Thyroid gland (tissue), 4 donors: ENCODE results near the gene ARHGEF10L. TPM values are rescaled to one million over a fixed set of nuclear protein-coding genes. Genes with fewer than 3 reads are reported as not detected.

Experiments used
- DNase-seq, 2 donors: peaks; one replicate each; pipeline ENCODE4 v3.0.0-alpha.2; 2019
- H3K27ac ChIP-seq, 3 donors: fragments of 200-600 bp; sonication (generic); 1 replicate in 2 of 3; 2 replicates in 1 of 3; pipeline ENCODE4 v1.5.1; 2016 to 2019; ENCODE audit warnings: mild to moderate bottlenecking in 1 of 3, moderate library complexity in 1 of 3
- H3K27me3 ChIP-seq: fragments of 200-600 bp; sonication (generic); one replicate; pipeline ENCODE4 v1.5.1; 2019
- H3K36me3 ChIP-seq, 2 donors: fragments of 200-600 bp; sonication (generic); one replicate each; pipeline ENCODE4 v1.5.1; 2016 to 2019
- H3K4me1 ChIP-seq, 2 donors: fragments of 200-600 bp; sonication (generic); one replicate each; pipeline ENCODE4 v1.5.1; 2017 to 2019
- H3K4me3 ChIP-seq, 3 donors: fragments of 200-600 bp; sonication (generic); replicated peaks in 1 of 3; 1 replicate in 2 of 3; 2 replicates in 1 of 3; pipeline ENCODE4 v1.5.1; 2016; ENCODE audit warnings: mild to moderate bottlenecking in 1 of 3
- H3K9me3 ChIP-seq: fragments of 200-600 bp; sonication (generic); one replicate; pipeline ENCODE4 v1.5.1; 2017
- CTCF ChIP-seq, 6 experiments: fragments of 200-600 bp in 3 of 6; fragments of 450-650 bp in 3 of 6; sonication (generic) in 3 of 6; IDR thresholded peaks; one replicate each; pipeline ENCODE4 v1.5.1; 2016 to 2019; ENCODE audit warnings: antibody characterized with exemption in 6 of 6, mild to moderate bottlenecking in 2 of 6, inconsistent platforms in 1 of 6, moderate library complexity in 1 of 6
- POLR2A ChIP-seq, 2 donors: fragments of 450-650 bp; IDR thresholded peaks; one replicate each; pipeline ENCODE4 v1.6.1; 2017; ENCODE audit warnings: antibody characterized with exemption in 2 of 2, mild to moderate bottlenecking in 2 of 2, moderate library complexity in 1 of 2
- WGBS, 2 donors: methylation state at CpG; one replicate each; pipeline ENCODE4 v1.1.5; 2017; 5-methylcytosine and 5-hydroxymethylcytosine counted together
- intact Hi-C: fragments of 100-400 bp; cut with DNase I; formaldehyde crosslinking; loops from one replicate; pipeline ENCODE4 v1.15.1; 2023
- total RNA-seq, 4 donors: library from RNA; depleted of rRNA; stranded (reverse); fragments of >200 nt; gene quantifications; one replicate each; pipeline ENCODE4 v1.2.3, GENCODE V29; 2016

Gene ARHGEF10L
- total RNA-seq, 4 donors from 2014 or later = 32.2 to 64.5 (median 51.4) TPM

- intact Hi-C loops = no loop called here
- H3K4me1 ChIP-seq = no peaks in the 10 kb centered on the region
- WGBS, 2 donors = 91 to 94% methylated on average over 25 to 28 of the region's 28 CpGs
- no peak overlapping the region for H3K4me3 ChIP-seq
- H3K9me3 ChIP-seq = no peaks in the 10 kb centered on the region
- H3K27me3 ChIP-seq = no peaks in the 10 kb centered on the region
- H3K27ac ChIP-seq = no peak overlapping the region
- TF ChIP-seq POLR2A (IDR thresholded peaks at IDR 0.05) (no peak), CTCF (IDR thresholded peaks at IDR 0.05) (no peak)
- no peak for DNase-seq
- H3K36me3 ChIP-seq = peaks cover 8 to 18% of the 10 kb centered on the region in 2 donors
These were observed 105.8 kb downstream of the ARHGEF10L start for GRCh38 chr1:17645068-17645911.

GRCh38 chr1:17646444-17647280, 107.2 kb downstream of the ARHGEF10L start:
- WGBS, 2 donors = 92 to 93% methylated on average over 21 to 22 of the region's 32 CpGs
- no peak for TF ChIP-seq POLR2A (IDR thresholded peaks at IDR 0.05)
- Histone ChIP-seq H3K4me3 (no peak overlapping the region), H3K9me3 (no peaks in the 10 kb centered on the region), H3K27ac (no peak overlapping the region), H3K36me3 (peaks cover 6 to 7% of the 10 kb centered on the region in 2 donors), H3K27me3 (no peaks in the 10 kb centered on the region), H3K4me1 (no peaks in the 10 kb centered on the region)
- DNase-seq = no peak
- intact Hi-C loops = no loop called here

GRCh38 chr1:17648457-17649145, 109.1 kb downstream of the ARHGEF10L start:
- Histone ChIP-seq H3K4me1 (no peaks in the 10 kb centered on the region), H3K9me3 (no peaks in the 10 kb centered on the region), H3K27ac (no peak overlapping the region), H3K27me3 (no peaks in the 10 kb centered on the region), H3K36me3 (peaks cover 4 to 7% of the 10 kb centered on the region in 2 donors), H3K4me3 (no peak overlapping the region)
- 87 to 92% methylated on average over 12 to 20 of the region's 20 CpGs for WGBS, 2 donors
- TF ChIP-seq POLR2A (IDR thresholded peaks at IDR 0.05) (no peak), CTCF (IDR thresholded peaks at IDR 0.05) (no peak)
- DNase-seq = no peak
- intact Hi-C loops = no loop called here

- Histone ChIP-seq H3K36me3 (peaks cover 7% of the 10 kb centered on the region in 2 donors), H3K9me3 (no peaks in the 10 kb centered on the region), H3K4me1 (no peaks in the 10 kb centered on the region), H3K27me3 (no peaks in the 10 kb centered on the region), H3K27ac (no peak overlapping the region), H3K4me3 (no peak overlapping the region)
- intact Hi-C loops = no loop called here
- no peak for DNase-seq
- no peak for TF ChIP-seq CTCF (IDR thresholded peaks at IDR 0.05)
- TF ChIP-seq POLR2A (IDR thresholded peaks at IDR 0.05) = no peak
- 93 to 96% methylated on average over 11 of the region's 11 CpGs for WGBS, 2 donors
These were observed 110.0 kb downstream of the ARHGEF10L start for GRCh38 chr1:17649371-17650106.

- TF ChIP-seq CTCF (IDR thresholded peaks at IDR 0.05) (no peak), POLR2A (IDR thresholded peaks at IDR 0.05) (no peak)
- WGBS, 2 donors = 76 to 78% methylated on average over 6 to 7 of the region's 7 CpGs
- no peak for DNase-seq
- intact Hi-C loops = no loop called here
- Histone ChIP-seq H3K36me3 (peaks cover 19 to 31% of the 10 kb centered on the region in 2 donors), H3K27ac (no peak overlapping the region), H3K4me3 (no peak overlapping the region), H3K27me3 (no peaks in the 10 kb centered on the region), H3K4me1 (no peaks in the 10 kb centered on the region), H3K9me3 (no peaks in the 10 kb centered on the region)
These were observed 113.8 kb downstream of the ARHGEF10L start for GRCh38 chr1:17653276-17653675.
